GM20000 (cell line): ENCODE measurements around the gene DNAH17.

ENCODE experiments used
- DNase-seq: peaks from one replicate; pipeline ENCODE4 v3.0.0; 2012; ENCODE audit warnings: low spot score
- CTCF ChIP-seq: IDR thresholded peaks from 2 replicates; pipeline ENCODE4 v1.5.1; 2012; ENCODE audit warnings: mild to moderate bottlenecking, control low read depth; ENCODE audit errors: extremely low read depth, missing control alignments

Gene DNAH17

GRCh38 chr17:78433013-78433727 is 144.0 kb downstream of the DNAH17 start:
- TF ChIP-seq CTCF: no peak
- DNase-seq: no peak

DNA sequence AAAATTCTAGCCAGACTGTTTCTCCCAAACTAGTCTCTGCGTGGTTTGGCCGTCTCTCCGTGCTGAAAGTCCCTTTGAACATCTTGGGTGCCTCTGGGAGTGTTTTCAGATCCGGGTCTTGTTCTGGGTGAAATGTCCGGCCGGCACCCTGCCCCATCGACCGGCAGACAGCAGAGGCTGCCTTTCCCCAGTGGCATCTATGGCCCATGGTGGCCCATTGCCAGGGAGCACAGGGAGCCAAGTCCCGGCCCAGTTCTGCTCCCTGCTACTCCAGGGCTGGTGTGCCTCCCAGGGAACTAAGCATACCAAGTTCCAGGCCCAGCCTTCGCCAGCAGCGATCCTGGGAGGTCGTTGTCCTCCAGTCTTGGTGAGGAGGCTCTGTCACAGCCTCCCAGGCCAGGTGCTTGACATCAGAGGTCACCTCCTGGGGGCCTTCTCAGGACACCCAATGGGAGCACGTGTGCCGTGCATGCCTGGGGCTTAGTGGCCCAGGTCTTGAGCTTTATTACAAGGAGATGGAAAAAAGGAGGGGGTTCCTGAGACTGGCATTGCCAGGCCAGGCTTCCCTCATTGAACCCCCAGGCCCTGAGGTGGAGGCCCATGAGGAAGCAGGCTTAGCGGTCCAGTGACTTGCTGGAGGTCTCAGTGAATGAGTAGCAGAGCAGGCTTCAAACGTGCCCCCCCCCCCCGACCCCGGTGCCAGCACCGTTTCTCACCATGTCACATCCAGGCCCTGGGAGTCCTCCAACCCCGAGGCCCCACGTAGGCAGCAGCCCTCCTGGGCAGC is 144.8 kb downstream of the DNAH17 start:
- TF ChIP-seq CTCF: no peak
- no peak for DNase-seq

GRCh38 chr17:78431692-78431958 is 145.6 kb downstream of the DNAH17 start:
- no peak for DNase-seq
- no peak for TF ChIP-seq CTCF

DNA sequence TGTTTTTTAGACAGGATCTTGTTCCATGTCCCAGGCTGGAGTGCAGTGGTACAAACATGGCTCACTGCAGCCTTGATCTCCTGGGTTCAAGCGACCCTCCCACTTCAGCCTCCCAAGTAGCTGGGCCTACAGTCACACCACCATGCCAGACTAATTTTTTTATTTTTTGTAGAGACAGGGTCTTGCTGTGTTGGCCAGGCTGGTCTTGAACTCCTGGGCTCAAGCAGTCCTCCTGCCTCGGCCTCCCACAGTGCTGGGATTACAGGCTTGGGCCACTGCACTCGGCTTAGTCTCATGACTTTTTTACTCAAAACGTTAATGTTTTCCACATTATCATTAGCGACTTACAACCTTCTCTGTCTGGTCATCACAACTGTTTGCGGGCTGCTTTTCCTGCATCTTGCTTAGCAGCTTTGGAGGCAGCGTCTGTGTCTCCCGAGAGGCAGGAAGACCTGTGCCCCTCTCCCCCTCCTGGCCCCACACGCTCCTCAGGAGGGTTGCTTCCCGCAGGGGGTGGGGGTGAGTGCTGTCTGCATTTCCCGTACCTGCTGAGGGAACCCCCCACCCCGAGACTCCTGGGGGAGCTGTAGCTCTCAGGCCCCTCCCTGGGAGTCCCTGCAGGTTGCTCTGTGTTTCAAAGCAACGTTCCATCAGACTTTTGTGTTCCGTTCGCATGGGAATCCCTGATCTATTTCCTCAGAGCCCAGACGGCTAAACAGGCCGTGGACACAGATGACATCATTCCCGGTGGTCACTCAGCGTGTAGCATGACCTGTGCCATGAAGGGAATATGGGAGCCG is 146.1 kb downstream of the DNAH17 start:
- no peak for TF ChIP-seq CTCF
- no peak for DNase-seq

DNA sequence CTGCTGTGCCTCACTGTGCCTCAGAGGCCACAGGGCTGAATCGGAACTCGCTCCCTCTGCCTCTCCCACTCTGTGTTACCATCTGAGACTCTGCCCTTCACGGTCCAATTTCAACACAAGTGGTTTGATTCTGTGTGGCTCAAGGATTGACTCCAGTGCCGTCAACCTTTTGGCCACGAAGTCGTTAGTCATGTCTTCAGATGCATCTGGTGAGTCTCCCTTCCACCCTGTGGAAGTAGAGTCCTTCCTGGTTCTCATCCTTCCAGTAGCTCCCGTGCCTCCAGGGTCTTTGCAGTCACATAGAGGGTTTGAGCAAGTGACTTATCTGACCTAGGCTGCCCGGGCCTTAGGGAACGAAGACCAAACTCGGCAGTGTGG is 147.6 kb downstream of the DNAH17 start:
- TF ChIP-seq CTCF: no peak
- DNase-seq: no peak

GRCh38 chr17:78428836-78429617 is 148.2 kb downstream of the DNAH17 start:
- TF ChIP-seq CTCF: no peak
- DNase-seq: no peak
